Muscle layer of duodenum (tissue), 2 donors: ENCODE results near the gene ZGLP1.
A peak's percentile ranks its signal among the peaks of the same experiment; 100 is the strongest.

Source experiments
- H3K27ac ChIP-seq: one replicate; pipeline ENCODE4 v1.7.0; 2013; ENCODE audit warnings: mild to moderate bottlenecking, low read length
- H3K27me3 ChIP-seq: one replicate; pipeline ENCODE4 v1.7.0; 2013; ENCODE audit warnings: low read depth, mild to moderate bottlenecking, control low read depth, low read length
- H3K36me3 ChIP-seq, 2 donors: one replicate each; pipeline ENCODE4 v1.7.0; 2013; ENCODE audit warnings: low read length in 2 of 2, control low read depth in 1 of 2, mild to moderate bottlenecking in 1 of 2; ENCODE audit not compliant: insufficient read depth in 2 of 2, control insufficient read depth in 1 of 2
- H3K4me1 ChIP-seq, 2 donors: one replicate each; pipeline ENCODE4 v1.7.0; 2013; ENCODE audit warnings: low read length in 2 of 2, mild to moderate bottlenecking in 2 of 2, control low read depth in 1 of 2, moderate library complexity in 1 of 2; ENCODE audit not compliant: insufficient read depth in 2 of 2, control insufficient read depth in 1 of 2
- H3K4me3 ChIP-seq, 2 donors: one replicate each; pipeline ENCODE4 v1.7.0; 2013; ENCODE audit warnings: low read length in 2 of 2, low read depth in 1 of 2, mild to moderate bottlenecking in 1 of 2
- H3K9me3 ChIP-seq, 2 donors: one replicate each; pipeline ENCODE4 v1.7.0; 2013; ENCODE audit warnings: low read length in 2 of 2, control low read depth in 1 of 2, mild to moderate bottlenecking in 1 of 2; ENCODE audit not compliant: control insufficient read depth in 1 of 2
- donor health status: healthy.

Gene ZGLP1

DNA sequence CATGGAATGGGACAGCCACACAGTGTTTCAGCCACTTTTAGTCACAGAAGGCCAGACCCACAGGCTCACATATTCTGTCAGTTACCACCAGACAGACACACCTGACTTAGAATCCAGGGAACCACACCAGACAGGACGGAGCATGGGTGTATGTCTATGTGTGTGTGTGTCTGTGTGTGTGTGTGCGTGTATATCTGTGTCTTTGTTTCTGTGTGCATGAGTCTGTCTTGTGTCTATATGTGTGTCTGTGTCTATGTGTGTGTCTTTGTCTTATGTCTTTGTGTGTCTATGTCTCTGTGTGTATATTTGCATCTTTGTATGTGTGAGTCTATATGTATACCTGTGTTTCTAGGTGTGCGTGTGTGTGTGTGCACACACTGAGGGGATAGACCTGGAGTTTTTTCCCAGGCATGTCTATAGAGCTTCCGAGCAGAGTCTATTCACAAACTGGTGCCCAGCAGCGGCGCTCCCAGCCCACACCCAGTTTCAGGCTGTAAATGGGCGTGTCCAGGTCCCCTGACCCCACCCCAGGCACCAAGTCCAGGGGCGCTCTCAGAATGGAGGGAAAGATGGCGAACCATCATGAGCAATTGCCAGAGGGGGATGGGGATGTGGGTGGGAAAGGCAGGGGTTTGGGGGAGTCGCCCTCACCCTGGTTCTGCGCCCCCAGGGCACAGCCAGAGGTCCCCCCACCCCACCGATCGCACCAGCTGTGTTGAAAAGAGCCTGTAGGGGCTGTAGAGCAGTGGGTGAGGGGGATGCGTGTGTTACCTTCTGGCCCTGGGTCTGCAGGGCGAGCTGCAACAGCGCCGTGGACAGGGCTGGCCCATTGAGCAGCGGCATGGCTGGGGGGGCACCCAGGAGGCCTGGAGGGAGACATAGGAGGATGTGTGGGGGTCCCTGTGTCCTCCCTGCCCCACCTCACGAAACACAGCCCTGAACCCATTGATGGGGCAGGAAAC, 12.5 kb upstream of the ZGLP1 start:
- H3K9me3 ChIP-seq = no peaks in the 10 kb centered on the region
- H3K27me3 ChIP-seq = no peaks in the 10 kb centered on the region
- peak overlapping the region; percentile 45 for H3K27ac ChIP-seq
- H3K4me3 ChIP-seq = no peak overlapping the region
- H3K36me3 ChIP-seq = peaks cover 17 to 87% of the 10 kb centered on the region in 2 donors
- no peaks in the 10 kb centered on the region for H3K4me1 ChIP-seq

DNA sequence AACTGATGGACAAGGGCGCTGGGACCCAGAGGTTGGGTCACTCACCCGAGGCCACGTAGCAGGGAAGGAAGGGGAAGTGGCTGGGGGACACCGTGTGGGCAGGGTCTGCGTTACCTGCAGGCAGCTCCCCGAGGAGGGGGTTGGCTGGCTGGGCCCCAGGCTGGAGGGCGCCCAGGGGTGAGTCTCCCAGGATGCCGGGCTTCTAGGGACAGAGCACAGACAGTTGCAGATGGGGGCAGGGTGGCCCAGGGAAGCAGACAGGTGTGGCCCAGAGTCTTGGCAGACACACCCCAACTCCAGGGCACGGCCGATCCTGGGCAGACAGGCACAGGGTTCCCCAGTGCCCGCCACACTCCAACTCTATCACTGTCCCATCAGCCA, 11.8 kb upstream of the ZGLP1 start:
- Histone ChIP-seq H3K9me3 (no peaks in the 10 kb centered on the region), H3K4me3 (no peak overlapping the region), H3K27ac (peak overlapping the region; percentile 45), H3K36me3 (peaks cover 17 to 90% of the 10 kb centered on the region in 2 donors), H3K4me1 (no peaks in the 10 kb centered on the region), H3K27me3 (no peaks in the 10 kb centered on the region)

DNA sequence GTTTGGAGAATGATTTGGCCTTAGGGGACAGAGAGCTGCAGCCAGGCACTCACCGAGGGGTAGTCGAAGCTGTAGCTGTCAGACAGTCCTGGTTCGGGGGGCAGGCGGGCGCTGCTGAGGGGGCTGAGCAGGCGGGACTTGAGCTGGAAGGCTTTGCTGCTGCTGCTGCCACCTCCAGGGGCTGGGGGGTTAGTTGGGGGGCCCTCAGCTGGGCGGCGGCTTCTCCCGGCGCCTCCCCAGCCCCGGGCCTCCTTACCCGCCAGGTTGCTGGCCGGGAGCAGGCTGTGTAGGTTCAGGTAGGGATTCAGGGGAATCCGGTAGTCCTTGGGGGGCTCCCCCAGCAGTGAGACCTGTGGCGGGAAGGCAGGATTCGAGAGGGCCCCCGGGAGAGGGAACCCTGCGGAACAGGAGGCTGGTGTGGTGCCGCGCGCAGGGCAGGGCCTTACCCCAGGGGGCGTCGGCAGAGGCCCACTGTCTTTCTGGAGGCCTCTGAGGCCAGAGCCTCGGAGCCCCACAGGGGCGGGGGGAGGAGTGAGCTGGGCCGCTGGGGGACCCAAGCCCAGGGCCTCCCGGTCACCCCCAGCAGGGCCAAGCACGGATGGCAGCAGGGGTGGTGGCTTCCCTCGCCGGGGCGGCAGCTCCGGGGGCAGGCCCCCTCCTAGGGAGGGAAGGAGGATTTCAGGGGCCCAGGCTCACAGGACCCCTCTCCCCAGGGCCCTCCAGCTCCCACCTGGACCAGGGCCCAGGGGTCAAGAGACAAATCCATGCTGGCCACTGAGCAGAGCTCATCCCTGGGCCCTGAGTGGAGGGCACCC, 11.2 kb upstream of the ZGLP1 start:
- Histone ChIP-seq H3K4me1 (peaks cover 0 to 5% of the 10 kb centered on the region in 2 donors), H3K36me3 (peaks cover 17 to 87% of the 10 kb centered on the region in 2 donors)

DNA sequence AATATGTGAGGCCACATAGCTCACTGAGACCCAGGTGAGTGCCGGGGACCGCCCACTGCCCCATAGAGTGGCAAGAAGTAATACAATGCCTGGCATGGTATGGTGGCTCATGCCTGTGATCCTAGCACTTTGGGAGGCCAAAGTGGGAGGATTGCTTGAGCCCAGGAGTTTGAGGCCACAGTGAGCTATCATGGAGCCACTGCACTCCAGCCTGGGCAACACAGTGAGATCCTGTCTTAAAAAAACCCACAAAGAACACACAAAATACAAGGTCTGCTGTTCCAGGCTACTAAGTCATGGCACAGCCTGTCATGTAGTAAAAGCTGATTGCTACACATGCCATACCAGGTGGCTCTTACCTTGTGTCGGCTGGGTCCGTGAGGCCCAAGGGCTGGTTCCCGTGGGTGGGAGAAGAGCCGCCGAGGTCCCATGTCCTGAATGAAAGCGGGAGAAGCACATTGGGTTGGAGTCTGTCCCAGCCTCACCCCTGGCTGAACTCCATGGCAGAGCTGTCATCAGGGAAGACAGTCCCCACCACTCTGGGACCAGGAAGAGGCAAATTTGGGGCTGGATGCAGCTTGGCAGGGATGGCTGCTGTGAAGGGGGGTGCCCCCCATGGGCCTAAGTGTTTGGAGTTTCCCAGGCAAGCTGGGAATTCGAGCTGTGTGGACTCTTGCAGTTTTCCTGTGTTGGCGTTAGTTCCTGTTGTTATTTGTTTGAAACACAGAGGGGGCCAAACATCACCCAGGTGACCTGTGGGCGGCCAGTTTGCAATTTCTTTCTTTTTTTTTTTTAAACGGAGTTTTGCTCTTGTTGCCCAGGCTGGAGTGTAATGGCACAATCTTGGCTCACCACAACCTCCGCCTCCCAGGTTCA, 9.4 kb upstream of the ZGLP1 start:
- H3K4me3 ChIP-seq = no peak overlapping the region
- H3K9me3 ChIP-seq = no peaks in the 10 kb centered on the region
- peaks cover 17 to 72% of the 10 kb centered on the region in 2 donors for H3K36me3 ChIP-seq
- no peak overlapping the region for H3K27ac ChIP-seq
- H3K27me3 ChIP-seq = no peaks in the 10 kb centered on the region
- H3K4me1 ChIP-seq = peaks cover 0 to 15% of the 10 kb centered on the region in 2 donors

More for the DNA sequence above, 11.2 kb upstream of the ZGLP1 start:
- no peak overlapping the region for H3K27ac ChIP-seq
- no peaks in the 10 kb centered on the region for H3K9me3 ChIP-seq
- H3K4me3 ChIP-seq = no peak overlapping the region
- H3K27me3 ChIP-seq = no peaks in the 10 kb centered on the region

DNA sequence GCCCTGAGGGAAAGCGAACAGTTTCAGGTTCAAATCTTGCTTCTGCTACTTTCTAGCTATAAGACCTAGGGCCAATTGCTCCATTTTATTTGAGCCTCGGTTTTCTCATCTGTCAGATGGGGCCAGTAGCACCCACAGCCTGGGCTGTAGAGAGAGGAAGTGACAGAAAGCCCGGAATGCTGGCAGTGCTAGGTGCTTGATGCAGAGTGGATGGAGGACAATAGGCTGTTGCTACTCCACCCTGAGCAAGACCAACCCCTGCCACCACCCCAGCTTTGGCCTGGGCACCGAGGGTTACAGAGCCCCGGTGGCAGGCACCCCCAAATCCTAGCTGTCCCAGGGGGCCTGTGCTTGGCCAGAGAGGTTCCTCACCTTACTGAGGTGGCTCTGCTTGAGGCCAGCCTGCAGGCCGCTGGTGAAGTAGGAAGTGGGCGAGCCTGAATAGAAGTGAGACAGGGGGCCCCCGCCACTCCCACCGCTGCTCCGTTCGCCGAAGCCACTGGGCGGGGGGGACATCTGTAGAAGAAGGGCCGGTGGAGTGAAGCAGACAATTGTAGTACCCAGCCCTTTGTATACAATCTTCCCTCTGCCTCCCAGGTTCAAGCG, 8.3 kb upstream of the ZGLP1 start:
- Histone ChIP-seq H3K9me3 (no peaks in the 10 kb centered on the region), H3K36me3 (peaks cover 17 to 62% of the 10 kb centered on the region in 2 donors), H3K27me3 (no peaks in the 10 kb centered on the region), H3K4me1 (peaks cover 0 to 15% of the 10 kb centered on the region in 2 donors), H3K4me3 (no peak overlapping the region), H3K27ac (no peak overlapping the region)

DNA sequence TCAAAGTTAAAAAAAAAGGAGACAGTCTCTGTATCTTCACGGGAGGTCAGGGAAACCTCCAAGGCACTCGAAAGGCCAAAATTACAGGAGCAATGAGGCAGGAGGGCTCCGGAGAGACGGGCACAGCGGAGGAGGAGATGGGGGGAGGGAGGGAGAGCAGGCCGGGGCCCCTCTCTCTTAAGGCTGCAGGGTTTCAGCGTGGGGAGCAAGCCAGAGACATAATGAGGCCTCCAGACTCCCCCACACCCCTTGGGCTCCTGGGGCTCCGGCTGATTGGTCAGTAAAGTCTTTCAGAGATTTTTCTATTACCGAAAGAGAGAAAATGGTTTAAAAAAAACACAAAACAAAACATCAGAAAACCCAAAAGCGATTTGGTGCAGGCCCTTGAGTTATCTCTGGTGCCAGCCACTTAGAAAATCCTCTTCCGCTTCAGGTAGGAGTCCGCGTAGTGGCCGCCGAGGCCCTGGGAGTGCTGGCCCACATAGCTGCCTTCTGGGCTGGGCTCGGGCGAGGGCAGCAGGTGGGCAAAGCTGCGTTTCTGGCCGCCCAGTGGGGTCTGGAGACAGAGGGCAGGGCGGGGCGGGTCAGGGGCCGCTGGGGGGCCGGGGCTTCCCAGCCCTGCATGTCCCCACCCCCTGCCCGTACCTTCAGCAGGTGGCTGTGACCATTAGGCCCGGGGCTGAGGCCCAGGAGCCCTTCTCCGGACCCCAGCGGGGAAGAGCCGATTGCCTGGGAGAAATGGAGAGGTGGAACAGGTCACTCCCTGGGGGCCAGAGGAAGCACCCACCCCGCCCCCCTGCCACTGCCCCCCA, 7.6 kb upstream of the ZGLP1 start:
- H3K36me3 ChIP-seq = peaks cover 16 to 55% of the 10 kb centered on the region in 2 donors

DNA sequence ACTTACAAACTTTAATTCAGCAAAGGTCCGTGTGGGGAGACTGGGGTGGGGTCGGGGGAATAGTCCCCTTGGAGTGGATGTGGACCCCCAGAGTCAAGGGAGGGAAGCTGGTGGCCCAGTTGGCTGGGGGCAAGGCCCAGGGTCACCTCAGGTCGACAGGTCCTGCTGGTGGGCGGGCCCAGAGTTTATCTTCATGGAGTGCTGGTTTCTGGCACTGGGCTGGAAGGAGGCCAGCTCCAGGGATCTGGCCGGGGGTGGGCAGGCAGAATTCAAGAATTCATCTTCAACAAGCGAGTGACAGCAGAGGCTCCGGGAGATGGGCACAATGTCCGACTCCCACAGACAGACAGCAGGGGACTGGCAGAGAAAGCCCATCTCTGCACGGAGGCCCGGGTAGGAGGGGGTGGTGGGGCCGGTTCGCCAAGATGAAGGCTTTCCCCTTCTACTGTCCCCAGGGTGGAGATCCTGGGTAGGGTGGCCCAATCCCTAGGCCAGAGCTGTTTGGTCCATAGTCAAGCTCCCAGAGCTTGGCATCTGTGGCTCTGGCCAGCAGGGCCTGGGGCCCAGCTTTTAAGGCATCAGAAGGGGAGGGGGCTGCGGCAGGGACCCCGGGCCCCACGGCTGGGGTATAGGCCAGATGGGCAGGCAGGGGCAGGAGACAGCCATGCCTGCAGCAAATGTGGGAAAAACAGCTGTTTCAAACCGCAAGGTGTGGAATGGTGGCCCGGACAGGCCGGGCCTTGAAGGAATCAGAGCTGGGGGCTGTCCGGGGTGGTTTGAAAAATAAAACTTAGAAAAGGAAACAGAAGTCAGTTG, 6.8 kb upstream of the ZGLP1 start:
- Histone ChIP-seq H3K27ac (no peak overlapping the region), H3K4me3 (peak overlapping the region; percentile 83 to 95), H3K9me3 (no peaks in the 10 kb centered on the region), H3K36me3 (peaks cover 9 to 47% of the 10 kb centered on the region in 2 donors), H3K27me3 (no peaks in the 10 kb centered on the region), H3K4me1 (peaks cover 0 to 15% of the 10 kb centered on the region in 2 donors)

More for the DNA sequence above, 7.6 kb upstream of the ZGLP1 start:
- no peaks in the 10 kb centered on the region for H3K9me3 ChIP-seq
- H3K4me3 ChIP-seq = no peak overlapping the region
- H3K4me1 ChIP-seq = peaks cover 0 to 15% of the 10 kb centered on the region in 2 donors
- no peak overlapping the region for H3K27ac ChIP-seq
- no peaks in the 10 kb centered on the region for H3K27me3 ChIP-seq

DNA sequence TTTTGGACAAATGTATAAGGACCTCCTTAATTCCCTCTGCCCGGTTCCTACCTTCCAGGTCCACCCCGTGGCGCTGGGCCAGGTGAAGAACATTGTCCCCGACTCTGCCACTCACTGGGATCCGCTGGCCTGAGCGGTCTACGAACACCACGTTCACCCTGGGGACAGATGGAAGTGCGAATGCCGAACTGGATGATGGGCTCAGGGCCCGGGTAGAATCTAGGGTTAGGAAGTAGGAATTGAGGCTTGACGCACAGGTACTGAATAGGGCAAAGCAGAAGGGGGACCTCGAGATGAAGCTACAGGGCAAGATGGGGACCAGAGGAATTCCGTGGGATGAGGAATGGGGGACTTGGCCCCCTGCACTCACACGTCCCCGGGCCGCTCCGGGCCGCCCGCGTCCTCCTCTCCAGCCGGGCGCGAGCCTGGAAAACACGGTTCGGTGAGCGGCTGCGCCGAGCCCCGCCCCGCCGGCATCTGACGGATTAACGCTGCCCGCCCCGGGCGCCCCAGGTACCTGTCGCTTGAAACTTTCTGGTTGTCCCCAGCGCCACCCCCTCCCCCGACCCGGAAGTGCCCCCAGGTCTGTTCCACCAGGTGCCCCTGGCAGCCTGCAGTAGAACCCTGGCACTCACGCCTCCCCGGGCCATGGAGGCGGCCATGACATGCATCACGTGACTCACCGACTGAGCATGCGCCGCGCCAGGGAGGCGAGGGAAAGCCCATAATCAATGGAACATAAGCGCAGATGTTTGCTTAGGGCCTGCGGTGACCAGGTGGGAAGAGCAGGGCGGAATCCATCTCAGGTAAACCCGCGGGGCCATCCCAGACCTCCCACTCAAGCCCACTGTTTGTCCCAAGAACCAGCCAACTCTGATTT, 6.0 kb upstream of the ZGLP1 start, which contains the start of gene FDX2:
Gene FDX2, minus strand, starts transcription at position 681 of the 880 bp plus-strand sequence. Its CDS starts 19 bp downstream, at position 662.
- Histone ChIP-seq H3K4me1 (peaks cover 0 to 15% of the 10 kb centered on the region in 2 donors), H3K27me3 (no peaks in the 10 kb centered on the region), H3K36me3 (peaks cover 9 to 44% of the 10 kb centered on the region in 2 donors), H3K27ac (no peak within 1 kb of the TSS), H3K9me3 (no peaks in the 10 kb centered on the region), H3K4me3 (peak within 1 kb of the TSS; percentile 83 to 95)

DNA sequence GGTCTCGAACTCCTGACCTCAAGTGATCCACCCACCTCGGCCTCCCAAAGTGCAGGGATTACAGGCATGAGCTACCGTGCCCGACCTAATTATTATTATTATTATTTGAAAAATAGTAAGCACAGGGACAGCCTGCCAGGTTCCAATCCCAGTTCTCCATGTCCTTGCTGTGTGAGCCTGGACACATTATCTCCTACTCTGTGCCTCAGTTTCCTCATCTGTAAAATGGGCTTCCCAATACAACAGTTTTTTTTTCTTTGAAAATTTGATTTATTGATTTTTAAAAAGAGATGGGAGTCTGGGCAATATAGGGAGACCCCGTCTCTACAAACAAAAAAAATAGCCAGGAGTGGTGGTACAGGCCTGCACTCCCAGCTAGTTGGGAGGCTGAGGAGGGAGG, 3.3 kb downstream of the ZGLP1 start:
- Histone ChIP-seq H3K27ac (no peak overlapping the region), H3K4me3 (no peak overlapping the region), H3K9me3 (no peaks in the 10 kb centered on the region), H3K36me3 (peaks cover 0 to 19% of the 10 kb centered on the region in 2 donors), H3K4me1 (no peaks in the 10 kb centered on the region), H3K27me3 (no peaks in the 10 kb centered on the region)
